Activated T-cell treated with anti-CD3 and anti-CD28 coated beads for 1 hour (primary cell): ENCODE results near the gene CD63.

Experiments used
- DNase-seq: peaks from one replicate; pipeline ENCODE4 v3.0.0-alpha.2; 2020; ENCODE audit warnings: low read depth

CD63 gene

DNA sequence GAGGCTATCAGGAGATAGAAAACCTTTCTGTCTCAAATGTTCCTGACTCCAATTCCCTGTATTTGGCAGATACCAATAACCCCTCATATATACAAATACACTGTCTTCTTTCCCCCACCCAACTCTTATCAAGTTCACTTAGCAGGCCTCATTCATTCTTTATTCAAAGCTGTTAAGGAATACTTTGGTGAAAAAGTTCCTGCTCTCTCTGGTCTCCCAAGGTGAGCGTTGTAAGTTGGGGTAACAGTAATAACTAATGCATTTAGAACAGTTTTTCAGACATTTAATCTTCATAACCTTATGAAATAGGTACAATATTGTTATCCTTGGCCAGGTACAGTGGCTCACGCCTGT, 10.2 kb upstream of the CD63 start:
- no peak for DNase-seq

DNA sequence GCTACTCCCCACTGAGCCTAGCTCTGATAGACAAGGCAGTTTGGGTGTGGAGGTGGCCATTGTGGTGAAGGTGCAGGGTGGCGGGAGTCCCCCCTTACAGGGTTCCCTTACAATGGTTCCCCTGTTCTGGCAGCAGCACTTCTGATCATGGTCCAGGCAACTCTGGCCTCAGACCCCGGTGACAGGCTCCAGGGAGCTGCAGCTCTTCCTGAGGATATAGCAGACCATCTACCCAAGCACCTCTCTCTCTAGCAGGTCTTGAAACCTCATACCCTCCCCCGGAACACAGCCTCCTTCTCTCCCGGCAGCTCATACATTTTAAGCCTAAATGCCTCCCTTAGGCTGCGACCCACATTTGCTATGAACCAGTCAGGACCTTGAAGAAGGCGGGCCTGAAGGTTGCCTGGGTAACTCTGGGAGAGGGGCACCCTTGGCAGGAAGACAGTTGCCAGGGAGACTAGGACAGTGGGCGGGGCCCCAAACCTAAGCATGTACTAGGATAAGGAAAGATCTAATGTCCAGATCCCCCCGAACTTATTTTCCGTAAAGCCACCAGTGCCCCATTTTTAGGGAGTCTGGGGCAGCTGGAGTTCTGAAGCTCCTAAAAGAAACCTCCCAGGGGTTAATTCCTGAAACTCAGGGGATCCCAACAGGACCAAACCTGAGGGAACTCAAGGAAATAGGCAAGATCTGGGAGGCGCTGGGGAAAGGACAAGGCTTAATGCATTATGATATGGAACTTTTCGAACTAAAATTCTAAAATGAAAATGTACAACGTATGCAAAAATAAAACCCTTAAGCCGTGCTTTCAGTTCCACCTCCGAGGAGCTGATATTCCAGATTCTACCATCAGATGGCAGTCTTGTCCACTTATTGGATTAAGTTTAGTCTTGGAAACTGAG, 9.6 kb upstream of the CD63 start:
- DNase-seq: peak; percentile 57

DNA sequence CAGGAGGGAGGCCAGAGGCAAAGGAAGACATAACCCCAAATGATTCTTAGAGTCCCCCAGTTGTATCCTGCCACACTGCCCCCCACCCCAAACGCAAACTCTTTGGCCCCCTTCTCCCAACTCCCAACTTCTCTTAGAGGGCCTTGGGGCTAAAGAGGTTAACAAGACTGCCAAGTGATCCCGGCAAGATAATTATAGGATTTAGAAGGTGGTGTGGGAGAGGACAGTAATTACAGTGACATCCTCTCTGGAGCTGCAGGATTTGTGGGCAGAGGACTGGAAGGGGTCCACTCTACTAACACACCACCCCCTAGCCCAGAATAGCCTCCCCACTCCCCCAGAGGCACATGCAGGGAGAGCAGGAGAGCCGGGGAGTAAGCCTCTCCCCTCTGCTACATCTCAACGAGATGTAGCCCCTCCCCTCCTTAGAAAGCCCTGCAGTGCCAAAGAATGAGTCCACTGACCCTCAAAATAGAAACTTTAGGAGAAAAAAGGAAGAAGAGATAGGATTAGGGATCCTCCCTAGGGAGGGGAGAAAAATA, 8.8 kb upstream of the CD63 start:
- no peak for DNase-seq

DNA sequence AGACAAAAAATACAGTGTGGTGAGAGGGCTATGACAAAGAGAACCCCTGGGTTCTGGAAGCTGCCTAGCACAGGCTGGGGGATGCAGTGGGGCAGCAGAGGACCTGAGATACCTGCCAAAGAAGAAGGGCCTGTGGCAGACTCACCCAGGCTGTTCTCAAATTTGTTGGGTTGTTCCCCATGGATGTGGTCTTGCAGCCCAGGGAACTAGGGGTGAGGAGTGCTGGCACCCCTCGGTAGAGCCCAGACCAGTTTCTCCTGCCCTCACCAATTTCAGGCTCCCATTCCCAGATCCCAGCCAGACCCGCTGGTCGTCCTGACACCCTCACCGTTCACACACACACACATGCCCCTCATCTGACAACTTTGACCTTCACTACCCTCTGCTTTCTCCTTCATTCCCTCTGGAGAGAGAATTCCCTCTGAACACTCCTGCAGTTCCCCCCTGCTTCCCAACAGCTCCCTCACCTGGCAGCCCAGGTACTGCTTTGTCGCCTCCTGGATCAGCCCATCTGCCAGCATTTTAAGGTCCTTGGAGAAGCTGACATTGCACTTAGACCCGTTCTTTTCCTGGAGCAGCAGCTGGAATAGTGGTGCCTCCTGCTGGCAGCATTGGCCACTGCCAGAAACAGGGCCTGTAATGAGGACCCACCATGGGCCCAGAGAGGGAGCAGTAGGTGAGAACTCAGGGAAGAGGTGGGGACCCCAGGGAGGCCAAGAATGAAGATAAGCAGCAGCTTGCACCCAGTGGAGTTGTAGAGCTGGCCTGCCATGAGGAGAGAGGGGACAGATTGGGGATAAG, 8.2 kb upstream of the CD63 start:
- peak; percentile 36 for DNase-seq

DNA sequence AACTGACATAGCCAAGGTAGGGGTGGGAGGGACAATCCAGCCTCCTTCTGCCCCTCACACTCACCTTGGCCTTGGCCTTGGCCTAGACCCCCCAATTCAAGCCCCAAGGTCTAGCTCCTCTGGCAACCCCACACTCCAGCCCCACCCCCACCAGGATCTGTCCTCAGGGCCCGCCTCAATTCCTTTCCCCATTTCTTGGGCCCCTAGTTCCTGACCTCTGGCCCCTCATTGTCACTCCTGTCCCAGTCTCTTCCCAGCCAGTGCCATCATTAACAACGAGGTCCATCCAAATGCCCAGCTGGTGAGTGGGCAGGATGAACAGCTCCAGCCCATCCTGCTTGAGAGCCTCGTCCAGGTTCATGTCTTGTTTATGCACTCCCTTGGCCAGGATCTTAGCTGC, 7.3 kb upstream of the CD63 start:
- no peak for DNase-seq

DNA sequence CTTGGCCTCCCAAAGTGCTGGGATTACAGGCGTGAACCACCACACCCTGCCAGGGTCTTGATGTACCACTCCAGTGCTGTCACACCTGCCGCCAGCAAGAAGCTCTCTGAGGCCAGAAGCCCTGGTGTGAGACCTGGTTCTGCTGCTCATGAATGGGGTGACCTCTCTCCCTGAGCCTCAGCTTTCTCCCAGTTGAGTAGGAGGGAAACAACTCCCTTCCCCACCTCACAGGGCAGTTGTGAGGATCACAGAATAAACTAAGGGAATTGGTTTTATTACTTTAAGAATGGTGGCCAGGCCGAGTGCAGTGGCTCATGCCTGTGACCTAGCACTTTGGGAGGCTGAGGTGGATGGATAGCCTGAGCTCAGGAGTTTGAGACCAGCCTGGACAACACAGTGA, 5.8 kb upstream of the CD63 start:
- no peak for DNase-seq

DNA sequence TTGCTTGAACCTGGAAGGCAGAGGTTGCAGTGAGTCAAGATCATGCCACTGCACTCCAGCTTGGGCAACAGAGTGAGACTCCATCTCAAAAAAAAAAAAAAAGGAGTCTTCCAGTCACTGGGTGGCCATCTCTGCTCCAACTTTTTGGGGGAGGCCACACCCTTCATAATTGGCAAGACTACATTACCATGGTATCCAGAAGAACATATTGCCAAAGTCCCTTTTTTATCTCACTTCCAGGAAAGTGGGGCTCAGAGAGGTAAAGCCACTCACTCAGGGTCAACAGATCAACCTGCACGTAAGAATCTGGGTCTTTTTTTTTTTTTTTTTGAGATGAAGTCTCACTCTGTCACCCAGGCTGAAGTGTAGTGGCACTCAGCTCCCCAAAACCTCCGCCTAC, 5.0 kb upstream of the CD63 start:
- DNase-seq: no peak

DNA sequence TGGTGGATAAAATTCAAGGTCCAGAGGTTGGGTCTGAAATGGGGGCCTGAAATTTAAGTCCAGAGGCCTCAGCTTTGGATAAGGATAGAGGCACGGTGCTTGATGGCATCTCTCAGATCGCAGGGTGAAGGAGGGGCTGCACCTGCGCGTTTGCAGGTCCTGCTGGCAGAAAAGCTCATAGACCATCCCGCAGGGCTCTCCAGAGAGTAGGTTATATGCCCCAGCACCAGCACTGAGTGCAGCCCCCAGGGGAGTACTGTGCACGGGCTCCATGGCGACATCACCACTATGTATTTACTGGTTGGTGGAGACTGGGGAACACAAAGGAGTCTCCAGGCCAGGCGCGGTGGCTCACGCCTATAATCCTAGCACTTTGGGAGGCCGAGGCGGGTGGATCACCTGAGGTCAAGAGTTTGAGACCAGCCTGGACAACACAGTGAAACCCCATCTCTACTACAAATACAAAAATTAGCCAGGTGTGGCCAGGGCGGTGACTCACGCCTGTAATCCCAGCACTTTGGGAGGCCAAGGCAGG, 4.3 kb upstream of the CD63 start:
- no peak for DNase-seq

DNA sequence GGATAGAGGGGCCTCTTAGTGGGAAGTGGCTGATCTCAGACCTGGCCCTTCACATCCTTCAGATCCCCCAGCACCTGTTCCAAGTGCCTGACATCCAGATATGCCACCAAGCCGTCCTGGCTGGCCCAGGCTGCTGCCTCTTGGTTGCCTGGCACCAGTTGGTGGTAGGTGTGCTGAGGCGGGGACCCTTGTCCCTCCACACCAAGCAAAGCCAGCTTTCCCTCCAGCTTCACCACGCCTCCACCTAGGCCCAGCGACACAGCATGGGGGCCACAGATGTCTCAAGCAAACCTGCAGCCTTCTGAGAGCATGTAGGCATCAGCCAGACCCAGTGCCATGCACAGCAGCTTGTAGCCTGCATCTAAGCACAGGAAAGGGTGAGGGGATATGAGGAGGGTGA, 3.5 kb upstream of the CD63 start:
- no peak for DNase-seq

DNA sequence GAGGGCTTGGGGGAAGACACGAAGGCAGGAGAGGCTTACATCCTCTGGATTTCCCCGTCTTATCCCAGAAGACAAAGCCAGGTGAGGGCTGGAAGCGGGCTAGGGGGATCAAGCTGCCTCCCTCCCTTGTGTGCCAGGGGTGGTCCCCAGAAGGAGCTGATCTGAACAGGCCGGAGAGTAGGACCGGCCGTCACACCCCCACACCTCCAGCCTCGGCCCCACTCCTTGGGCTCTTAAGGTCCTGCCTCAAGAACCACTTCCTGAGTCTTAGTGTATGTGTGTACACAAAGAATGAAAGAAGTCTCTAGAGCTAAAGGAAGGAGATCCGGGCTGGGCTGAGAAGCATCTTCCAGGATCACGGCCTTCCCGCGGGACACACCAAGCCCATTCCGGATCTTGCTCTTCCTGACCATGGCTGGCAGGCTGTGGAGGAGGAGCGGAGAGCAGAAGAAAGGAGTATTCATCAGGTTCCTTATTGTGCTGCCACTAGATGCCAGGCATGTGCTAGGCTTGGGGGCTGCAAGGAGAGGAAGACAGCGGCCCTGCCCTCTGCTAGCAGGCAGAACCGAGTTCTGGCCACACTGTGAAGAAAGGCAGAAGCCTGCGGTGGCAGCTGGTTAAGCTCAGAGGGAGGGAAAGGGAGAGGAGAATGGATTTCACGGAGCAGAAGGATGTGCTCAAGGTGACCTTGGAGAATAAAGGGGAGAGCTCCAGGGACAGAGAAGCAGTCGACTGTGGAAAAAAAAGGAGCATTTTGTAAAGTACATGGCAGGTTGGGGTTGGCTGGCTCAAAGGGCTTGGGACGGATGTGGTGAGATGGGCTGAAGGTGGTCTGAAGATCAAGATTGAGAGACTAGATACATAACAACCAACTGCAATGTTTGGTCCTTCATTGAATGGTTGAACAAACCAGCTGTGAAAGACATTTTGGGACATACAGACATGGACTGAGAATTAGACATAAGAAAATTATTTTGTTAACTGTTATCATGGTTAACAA, 1.3 kb upstream of the CD63 start:
- no peak for DNase-seq

DNA sequence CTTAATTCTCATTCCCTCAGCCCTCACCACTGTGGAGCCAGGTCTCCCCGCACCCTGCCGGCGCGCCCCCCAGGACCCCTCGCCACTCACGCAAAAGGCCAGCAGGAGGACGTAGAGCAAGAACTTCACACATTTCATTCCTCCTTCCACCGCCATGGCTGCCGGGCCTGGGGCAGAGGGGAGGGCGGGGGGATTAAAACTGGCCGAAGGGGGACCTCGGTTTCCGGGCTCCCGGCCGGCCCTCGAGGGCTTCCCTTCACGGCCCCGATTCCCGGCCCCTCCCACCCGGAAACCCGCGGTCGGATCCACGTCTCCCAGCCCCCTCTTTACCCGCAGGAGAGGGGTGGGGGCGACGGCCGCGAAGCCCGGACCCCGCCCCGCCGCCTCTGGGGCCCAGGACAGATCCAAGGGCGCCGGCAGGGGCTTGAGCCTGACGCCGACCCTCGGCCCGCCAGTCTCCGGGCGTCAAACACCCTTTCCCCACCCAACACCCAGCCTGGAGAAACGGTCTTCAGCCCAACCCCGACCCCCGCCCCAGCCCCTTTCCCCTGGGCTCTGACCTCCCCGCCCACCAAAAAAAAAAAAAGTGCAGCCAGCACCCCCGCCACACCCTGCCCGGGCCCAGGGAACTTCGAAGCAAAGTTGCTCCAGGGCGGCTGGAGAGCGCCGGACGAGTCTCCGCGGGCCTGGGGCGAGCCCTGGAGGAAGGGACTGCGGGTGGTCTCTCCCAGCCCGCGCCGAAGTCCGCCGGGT, 447 bp downstream of the CD63 start:
- no peak for DNase-seq

DNA sequence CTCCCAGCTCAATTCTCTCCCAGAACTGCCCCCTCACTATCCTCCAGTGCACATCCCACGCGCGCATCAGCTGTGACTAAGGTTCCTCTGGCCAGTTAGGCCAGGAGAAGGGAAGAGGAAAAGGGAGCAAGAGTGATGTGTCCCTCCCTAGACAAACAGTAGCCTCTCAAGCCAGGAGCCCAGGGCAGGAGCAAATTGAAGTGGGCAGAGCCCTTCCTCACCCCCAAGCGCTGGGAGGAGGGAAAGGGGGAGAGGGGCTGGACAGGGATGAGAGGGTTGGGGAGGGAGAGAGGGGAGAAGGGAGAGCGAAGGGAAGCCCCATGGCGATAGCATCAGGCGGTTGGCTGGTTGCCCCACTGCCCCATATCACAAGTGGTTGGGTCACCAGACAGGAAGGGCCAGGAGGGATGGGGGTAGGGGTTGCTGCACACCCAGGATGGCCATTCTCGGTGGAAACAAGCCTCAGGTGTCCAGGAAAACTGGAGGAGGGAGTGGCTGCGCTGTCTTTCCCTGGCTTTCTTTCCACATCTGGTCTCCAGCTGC, 1.1 kb downstream of the CD63 start:
- DNase-seq: no peak

DNA sequence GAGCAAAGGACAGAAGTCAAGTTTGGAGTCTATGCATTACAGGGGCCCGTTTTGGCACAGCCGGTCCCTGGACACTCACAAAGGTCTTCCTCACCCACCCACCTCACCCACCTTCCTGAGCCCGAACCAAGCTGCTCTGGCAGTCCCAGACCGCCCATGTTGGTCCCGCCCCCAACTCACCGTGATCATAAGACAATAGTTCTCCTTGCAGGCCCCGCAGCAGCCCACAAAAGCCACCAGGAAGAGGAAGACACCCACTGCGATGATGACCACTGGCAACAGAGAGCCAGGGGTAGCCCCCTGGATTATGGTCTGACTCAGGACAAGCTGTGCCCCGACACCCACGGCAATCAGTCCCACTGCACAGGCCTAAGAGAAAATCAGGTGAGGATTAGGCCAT, 1.8 kb downstream of the CD63 start:
- DNase-seq: no peak

DNA sequence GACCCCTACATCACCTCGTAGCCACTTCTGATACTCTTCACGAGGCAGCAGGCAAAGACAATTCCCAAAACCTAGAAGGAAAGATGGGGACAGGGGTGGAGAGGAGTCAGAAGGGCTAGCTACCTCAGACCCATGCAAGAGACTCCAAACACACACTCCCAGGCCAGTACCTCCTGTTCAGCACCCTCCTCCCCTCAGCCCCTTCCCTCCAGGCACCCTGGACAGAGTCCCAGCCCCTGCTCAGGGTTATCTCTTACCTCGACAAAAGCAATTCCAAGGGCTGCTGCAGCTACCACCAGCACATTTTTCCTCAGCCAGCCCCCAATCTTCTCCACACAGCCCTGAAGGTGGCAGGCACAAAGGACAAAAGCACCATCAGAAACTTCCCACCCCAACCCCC, 3.3 kb downstream of the CD63 start:
- no peak for DNase-seq

DNA sequence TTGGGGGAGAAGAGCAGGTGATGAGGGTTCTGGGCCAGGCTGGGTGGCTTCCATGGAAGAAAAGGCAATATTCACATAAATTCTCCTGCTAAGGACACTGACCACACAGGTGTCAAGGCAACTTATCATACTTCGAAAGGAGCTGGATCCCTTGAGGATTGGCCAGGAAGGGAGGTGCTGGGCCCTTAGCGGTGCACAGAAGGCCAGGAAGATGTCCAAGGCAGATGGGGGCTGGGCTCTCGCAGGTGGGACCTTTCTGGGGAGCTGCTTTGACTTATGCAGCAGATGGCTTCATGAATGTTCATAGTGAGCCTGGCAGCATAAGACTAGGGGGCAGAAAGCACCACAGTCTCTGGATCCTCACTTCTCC, 3.9 kb downstream of the CD63 start:
- DNase-seq: no peak

DNA sequence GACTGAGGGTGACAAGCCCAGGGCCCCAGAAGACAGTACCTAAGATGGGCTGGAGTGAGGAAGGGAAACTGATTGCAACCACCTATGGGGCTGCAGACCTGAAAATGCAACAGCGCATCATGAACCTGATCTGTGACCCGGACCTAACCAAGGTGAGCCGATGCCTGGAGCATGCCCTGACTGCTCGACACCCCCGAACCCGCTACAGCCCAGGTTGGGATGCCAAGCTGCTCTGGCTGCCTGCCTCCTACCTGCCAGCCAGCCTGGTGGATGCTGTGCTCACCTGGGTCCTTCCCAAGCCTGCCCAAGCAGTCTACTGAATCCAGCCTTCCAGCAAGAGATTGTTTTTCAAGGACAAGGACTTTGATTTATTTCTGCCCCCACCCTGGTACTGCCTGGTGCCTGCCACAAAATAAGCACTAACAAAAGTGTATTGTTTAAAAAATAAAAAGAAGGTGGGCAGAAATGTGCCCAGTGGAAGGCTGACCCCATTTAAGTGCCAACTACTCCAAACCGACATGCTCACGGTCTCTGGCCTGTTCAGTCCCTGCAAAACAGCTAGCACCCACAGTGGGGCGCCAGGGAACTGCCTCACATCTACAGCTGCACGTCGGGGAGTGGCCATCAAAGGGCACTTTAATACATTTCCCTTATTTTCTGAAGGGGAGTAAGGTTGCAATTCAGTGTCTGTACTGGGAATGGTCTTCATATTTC, 4.4 kb downstream of the CD63 start:
- peak; percentile 56 for DNase-seq

DNA sequence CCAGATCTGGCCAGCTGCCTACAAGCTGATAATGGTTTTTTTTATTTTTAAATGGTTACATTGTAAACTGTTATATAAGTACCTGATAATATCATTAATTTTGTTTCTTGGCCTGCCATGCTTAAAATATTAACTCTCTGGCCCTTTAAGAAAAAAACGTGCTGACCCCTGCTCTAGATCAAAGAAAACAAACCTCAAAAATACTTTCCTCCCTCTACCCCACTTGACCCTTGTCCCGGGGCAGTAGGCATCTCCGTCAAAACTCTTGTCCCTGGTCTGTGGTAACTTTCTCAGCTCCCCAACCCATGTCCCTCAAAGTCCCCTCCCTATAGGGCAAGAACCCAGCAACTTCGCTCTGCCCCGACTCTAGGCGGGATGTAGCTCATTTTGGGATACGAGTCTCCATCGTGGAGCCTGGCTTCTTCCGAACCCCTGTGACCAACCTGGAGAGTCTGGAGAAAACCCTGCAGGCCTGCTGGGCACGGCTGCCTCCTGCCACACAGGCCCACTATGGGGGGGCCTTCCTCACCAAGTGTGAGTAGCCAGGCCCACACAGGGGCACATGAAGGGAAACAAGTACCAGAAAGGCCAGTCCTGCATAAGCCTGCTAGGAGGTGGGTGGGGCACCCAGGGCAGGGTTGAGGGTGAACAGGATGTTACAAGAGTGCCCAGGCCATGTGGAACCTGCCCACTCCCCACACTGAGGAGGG, 5.1 kb downstream of the CD63 start:
- DNase-seq: no peak

DNA sequence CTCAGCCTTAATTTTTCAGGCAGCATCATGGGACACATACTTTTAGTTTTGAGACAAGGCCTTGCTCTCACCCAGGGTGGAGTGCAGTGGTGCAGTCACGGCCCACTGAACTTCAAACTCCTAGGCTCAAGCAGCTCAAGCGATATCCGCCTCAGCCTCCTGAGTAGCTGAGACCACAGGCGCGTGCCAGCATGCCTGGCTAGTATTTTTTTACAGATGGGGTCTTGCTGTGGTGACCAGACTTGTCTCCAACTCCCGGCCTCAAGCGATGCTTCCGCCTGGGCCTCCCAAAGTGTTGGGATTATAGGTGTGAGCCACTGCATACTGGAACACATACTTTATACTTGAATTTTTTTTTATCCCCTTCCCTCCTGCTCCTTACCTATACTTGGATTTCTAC, 5.9 kb downstream of the CD63 start:
- DNase-seq: no peak

DNA sequence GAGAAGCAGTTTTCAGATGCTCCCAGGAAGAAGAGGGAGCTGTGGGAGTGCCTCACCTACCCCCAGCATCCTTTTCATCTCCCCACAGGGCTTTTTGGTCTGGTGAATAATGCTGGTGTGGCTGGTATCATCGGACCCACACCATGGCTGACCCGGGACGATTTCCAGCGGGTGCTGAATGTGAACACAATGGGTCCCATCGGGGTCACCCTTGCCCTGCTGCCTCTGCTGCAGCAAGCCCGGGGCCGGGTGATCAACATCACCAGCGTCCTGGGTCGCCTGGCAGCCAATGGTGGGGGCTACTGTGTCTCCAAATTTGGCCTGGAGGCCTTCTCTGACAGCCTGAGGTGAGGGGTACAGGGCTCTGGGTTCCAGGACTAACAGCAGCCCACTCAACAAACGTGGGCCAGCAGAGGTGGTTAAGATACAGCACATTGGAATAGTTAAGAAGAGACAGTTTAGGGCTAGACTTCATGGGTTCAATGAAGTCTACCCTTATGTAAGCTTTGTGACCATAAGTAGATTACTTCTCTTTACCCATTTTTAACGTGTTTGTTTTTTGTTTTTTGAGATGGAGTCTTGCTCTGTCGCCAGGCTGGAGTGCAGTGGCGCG, 7.1 kb downstream of the CD63 start:
- no peak for DNase-seq
